CD4-positive, alpha-beta T cell (primary cell): Measurements from ENCODE around the gene HBM. TPM values are rescaled to one million over a fixed set of nuclear protein-coding genes. Genes with fewer than 3 reads are reported as not detected.

Experiments used
- ATAC-seq: fragments of 200-7000 bp; cut with Tn5 transposase; one replicate; pipeline ENCODE4 v1.10.0; 2022; ENCODE audit warnings: mild to moderate bottlenecking; ENCODE audit not compliant: poor library complexity
- CTCF ChIA-PET: fragments of 350-600 bp; sonication (Branson Sonifier 250); formaldehyde crosslinking; loops from one replicate; lab custom pipeline; 2021; ENCODE audit warnings: antibody characterized with exemption, inconsistent platforms; lab: Charles Lee
- POLR2A ChIA-PET: fragments of 350-600 bp; sonication (Branson Sonifier 250); formaldehyde crosslinking; loops from one replicate; lab custom pipeline; 2021; ENCODE audit warnings: antibody characterized with exemption, inconsistent platforms; lab: Charles Lee
- DNase-seq, 14 experiments: peaks; one replicate each; pipeline ENCODE4 v3.0.0-alpha.2; 2013 to 2020; ENCODE audit warnings: mixed read lengths in 2 of 14
- H3K27ac ChIP-seq, 2 donors: one replicate each; pipeline versions ENCODE4 v1.5.1 to v1.7.0; 2013; ENCODE audit warnings: low read length in 2 of 2, low read depth in 1 of 2, mild to moderate bottlenecking in 1 of 2
- H3K27me3 ChIP-seq, 2 experiments: 1 replicate in 1 of 2; 2 replicates in 1 of 2; pipeline versions ENCODE4 v1.6.1 to v1.7.0; 2013; ENCODE audit warnings: low read length in 2 of 2, control low read depth in 1 of 2, mild to moderate bottlenecking in 1 of 2, moderate library complexity in 1 of 2; ENCODE audit not compliant: insufficient read depth in 2 of 2, control insufficient read depth in 1 of 2
- H3K36me3 ChIP-seq: one replicate; pipeline ENCODE4 v1.6.1; 2013; ENCODE audit warnings: low read length, control low read depth; ENCODE audit not compliant: insufficient read depth
- H3K4me1 ChIP-seq: one replicate; pipeline ENCODE4 v1.6.1; 2013; ENCODE audit warnings: low read length, control low read depth; ENCODE audit not compliant: insufficient read depth
- H3K4me3 ChIP-seq: one replicate; pipeline ENCODE4 v1.5.1; 2013; ENCODE audit warnings: mild to moderate bottlenecking, low read length, moderate library complexity
- H3K9me3 ChIP-seq, 2 experiments: 1 replicate in 1 of 2; 2 replicates in 1 of 2; pipeline versions ENCODE4 v1.6.1 to v1.7.0; 2013; ENCODE audit warnings: low read length in 2 of 2, mild to moderate bottlenecking in 2 of 2, control low read depth in 1 of 2, moderate library complexity in 1 of 2; ENCODE audit not compliant: control insufficient read depth in 1 of 2, insufficient read depth in 1 of 2
- H3K27ac Mint-ChIP-seq: one replicate; pipeline ENCODE4 v1.8.0; 2020; ENCODE audit warnings: mixed read lengths
- H3K27me3 Mint-ChIP-seq: one replicate; pipeline ENCODE4 v1.8.0; 2021; ENCODE audit warnings: mixed read lengths
- H3K36me3 Mint-ChIP-seq: one replicate; pipeline ENCODE4 v1.8.0; 2021; ENCODE audit warnings: low read depth, mixed read lengths
- H3K4me1 Mint-ChIP-seq: one replicate; pipeline ENCODE4 v1.8.0; 2021; ENCODE audit warnings: low read depth, mixed read lengths
- H3K4me3 Mint-ChIP-seq: one replicate; pipeline ENCODE4 v1.8.0; 2020; ENCODE audit warnings: mild to moderate bottlenecking, mixed read lengths
- H3K9me3 Mint-ChIP-seq: one replicate; pipeline ENCODE4 v1.8.0; 2020; ENCODE audit warnings: mixed read lengths
- CTCF ChIP-seq: fragments of 200-600 bp; IDR thresholded peaks from one replicate; pipeline ENCODE4 v1.8.0; 2022; ENCODE audit warnings: antibody characterized with exemption, mild to moderate bottlenecking
- intact Hi-C, 2 experiments: fragments of 100-400 bp; cut with DNase I in 1 of 2; cut with micrococcal nuclease in 1 of 2; formaldehyde crosslinking; loops; one replicate each; pipeline versions ENCODE4 v1.15.1 to v1.9.0; 2023 to 2025; cut with DNase I, micrococcal nuclease
- total RNA-seq, 174 experiments: library from RNA in 2 of 174; stranded (reverse) in 2 of 174; gene quantifications; one replicate each; pipeline ENCODE4 v1.2.3 and lab custom pipeline; 2021 to 2026

The HBM gene
- total RNA-seq, 2 experiments from 2014 or later, result not detected

DNA sequence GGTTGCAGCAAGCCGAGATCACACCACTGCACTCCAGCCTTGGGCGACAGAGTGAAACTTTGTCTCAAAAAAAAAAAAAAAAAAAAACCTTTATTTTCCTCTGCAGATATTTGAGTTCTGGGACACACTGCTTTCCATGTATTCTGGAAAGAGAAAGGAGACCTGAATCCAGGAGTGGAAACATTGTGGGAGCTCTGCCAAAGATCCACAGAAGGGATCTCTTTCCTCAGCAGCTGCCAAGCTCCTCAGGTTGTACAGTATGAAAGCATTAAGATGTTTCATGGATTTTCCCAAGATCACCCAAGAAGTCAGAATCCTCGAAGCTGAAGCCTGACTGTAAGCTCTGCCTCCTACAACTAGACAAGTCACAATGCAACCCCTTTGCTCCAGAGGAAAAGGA is 40.8 kb upstream of the HBM start:
- ChIA-PET POLR2A (no interaction called here), CTCF (interaction anchor here (0.9 kb wide), 1 partner anchor 24 kb away, joined by 3 read pairs; no protein-coding TSS in a partner anchor)
- Mint-ChIP-seq H3K4me1 (peaks cover 12% of the 10 kb centered on the region), H3K27ac (no peak overlapping the region), H3K4me3 (no peak overlapping the region), H3K27me3 (no peaks in the 10 kb centered on the region), H3K36me3 (peaks cover 36% of the 10 kb centered on the region), H3K9me3 (no peaks in the 10 kb centered on the region)
- DNase-seq, result no peak
- peaks cover 2% of the 10 kb centered on the region for H3K36me3 ChIP-seq
- no peak overlapping the region for H3K27ac ChIP-seq
- no peaks in the 10 kb centered on the region for H3K27me3 ChIP-seq
- no peak for TF ChIP-seq CTCF
- intact Hi-C loops, result no loop called here
- H3K4me3 ChIP-seq, result no peak overlapping the region
- no peaks in the 10 kb centered on the region for H3K9me3 ChIP-seq
- H3K4me1 ChIP-seq, result peaks cover 7% of the 10 kb centered on the region
- no peak for ATAC-seq

DNA sequence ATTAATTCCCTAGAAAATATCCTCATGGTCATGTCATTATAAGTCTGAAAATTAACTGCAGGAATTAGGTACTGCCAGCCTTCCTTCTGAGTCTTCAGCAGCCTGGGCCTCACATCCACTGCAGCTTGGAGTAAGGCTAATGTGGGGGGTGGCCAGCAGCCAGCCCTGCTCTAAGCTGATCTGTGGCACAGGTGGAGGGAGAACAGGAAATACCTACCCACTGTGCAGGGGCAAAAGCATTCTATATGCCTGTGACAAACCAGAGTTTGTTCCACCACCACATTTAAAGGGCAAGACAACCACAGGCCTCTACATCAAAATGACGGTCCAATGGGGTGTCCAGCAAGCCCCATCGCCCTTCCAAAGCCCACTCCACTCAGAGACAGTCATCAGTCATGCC is 36.7 kb upstream of the HBM start:
- no peaks in the 10 kb centered on the region for H3K9me3 Mint-ChIP-seq
- peaks cover 37% of the 10 kb centered on the region for H3K4me1 Mint-ChIP-seq
- H3K27ac ChIP-seq, result no peak overlapping the region
- ATAC-seq (no peak), DNase-seq (no peak)
- H3K4me3 ChIP-seq, result no peak overlapping the region
- H3K4me1 ChIP-seq, result peaks cover 7% of the 10 kb centered on the region
- no peak overlapping the region for H3K27ac Mint-ChIP-seq
- TF ChIP-seq CTCF, result no peak
- H3K27me3 Mint-ChIP-seq, result no peaks in the 10 kb centered on the region
- POLR2A ChIA-PET, result no interaction called here
- H3K36me3 ChIP-seq, result no peaks in the 10 kb centered on the region
- H3K9me3 ChIP-seq, result no peaks in the 10 kb centered on the region
- H3K27me3 ChIP-seq, result no peaks in the 10 kb centered on the region
- H3K36me3 Mint-ChIP-seq, result peaks cover 25% of the 10 kb centered on the region
- no peak overlapping the region for H3K4me3 Mint-ChIP-seq
- CTCF ChIA-PET, result interaction anchor here (1.6 kb wide), 1 partner anchor 32 kb away, joined by 4 read pairs; no protein-coding TSS in a partner anchor
- intact Hi-C loops, result no loop called here

GRCh38 chr16:130533-131173 is 35.1 kb upstream of the HBM start:
- DNase-seq, result no peak
- H3K4me3 ChIP-seq, result no peak overlapping the region
- Mint-ChIP-seq H3K36me3 (peaks cover 21% of the 10 kb centered on the region), H3K4me1 (peaks cover 46% of the 10 kb centered on the region), H3K9me3 (no peaks in the 10 kb centered on the region), H3K27ac (no peak overlapping the region), H3K27me3 (no peaks in the 10 kb centered on the region), H3K4me3 (no peak overlapping the region)
- ChIA-PET POLR2A (no interaction called here), CTCF (no interaction called here)
- no peaks in the 10 kb centered on the region for H3K9me3 ChIP-seq
- H3K36me3 ChIP-seq, result no peaks in the 10 kb centered on the region
- intact Hi-C loops, result no loop called here
- ATAC-seq, result no peak
- H3K27ac ChIP-seq, result no peak overlapping the region
- peaks cover 7% of the 10 kb centered on the region for H3K4me1 ChIP-seq
- no peak for TF ChIP-seq CTCF
- no peaks in the 10 kb centered on the region for H3K27me3 ChIP-seq
